ENCODE data around the gene DIP2C.
"Not testable (repeated sequence)": the region's sequence is repeated elsewhere in the genome, so short reads cannot be mapped to it uniquely, and the experiment has no call there.

The DIP2C gene

DNA sequence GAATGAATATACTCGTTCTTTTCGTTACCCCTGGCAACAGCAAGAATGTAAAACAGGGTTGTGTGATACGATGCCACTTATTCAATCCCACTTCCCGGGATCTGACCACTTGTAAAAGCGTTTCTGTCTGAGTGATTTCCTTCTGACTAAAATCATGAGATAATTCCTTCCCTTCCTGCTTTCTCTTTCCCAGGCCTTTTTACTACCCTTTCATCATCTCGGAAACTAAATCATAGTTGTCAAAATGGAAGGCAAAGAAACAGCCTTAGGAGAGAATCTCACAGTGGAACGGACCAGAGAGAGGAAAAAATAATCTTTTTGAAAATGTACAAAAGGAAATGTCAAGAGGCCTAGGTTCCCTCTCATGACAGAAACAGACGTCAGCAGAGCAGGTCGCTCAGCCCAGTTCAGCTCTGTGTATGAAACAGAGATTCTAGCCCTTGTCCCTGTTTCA is 29.8 kb downstream of the DIP2C start:
- DNase-seq: peak; percentile 78

DNA sequence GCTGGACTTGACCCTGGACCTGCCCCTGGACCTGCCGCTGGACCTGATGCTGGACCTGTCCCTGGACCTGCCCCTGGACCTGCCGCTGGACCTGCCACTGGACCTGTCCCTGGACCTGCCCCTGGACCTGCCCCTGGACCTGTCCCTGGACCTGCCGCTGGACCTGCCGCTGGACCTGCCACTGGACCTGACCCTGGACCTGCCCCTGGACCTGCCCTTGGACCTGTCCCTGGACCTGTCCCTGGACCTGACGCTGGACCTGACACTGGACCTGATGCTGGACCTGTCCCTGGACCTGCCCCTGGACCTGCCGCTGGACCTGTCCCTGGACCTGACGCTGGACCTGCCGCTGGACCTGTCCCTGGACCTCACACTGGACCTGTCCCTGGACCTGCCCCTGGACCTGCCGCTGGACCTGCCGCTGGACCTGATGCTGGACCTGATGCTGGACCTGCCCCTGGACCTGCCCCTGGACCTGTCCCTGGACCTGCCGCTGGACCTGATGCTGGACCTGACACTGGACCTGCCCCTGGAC is 31.6 kb downstream of the DIP2C start:
- DNase-seq: not testable (repeated sequence)

GRCh38 chr10:656883-657282 is 32.6 kb downstream of the DIP2C start:
- no peak for DNase-seq

DNA sequence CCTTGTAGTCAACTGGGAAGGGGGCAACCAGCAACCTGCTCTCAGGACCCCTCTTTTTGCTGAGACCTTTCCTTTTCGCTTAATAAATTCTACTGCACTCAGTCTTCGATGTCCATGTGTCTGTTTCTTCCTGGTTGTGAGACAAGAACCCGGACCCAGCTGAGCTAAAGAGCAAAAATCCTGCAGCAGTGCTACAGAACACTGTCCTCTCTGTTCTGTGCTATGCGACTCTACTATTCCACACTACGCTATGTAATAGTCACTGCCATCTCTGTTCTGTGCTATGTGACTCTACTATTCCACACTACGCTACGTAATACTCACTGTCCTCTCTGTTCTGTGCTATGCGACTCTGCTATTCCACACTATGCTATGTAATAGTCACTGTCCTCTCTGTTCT is 34.3 kb downstream of the DIP2C start:
- no peak for DNase-seq

GRCh38 chr10:654647-654996 is 34.8 kb downstream of the DIP2C start:
- no peak for DNase-seq

DNA sequence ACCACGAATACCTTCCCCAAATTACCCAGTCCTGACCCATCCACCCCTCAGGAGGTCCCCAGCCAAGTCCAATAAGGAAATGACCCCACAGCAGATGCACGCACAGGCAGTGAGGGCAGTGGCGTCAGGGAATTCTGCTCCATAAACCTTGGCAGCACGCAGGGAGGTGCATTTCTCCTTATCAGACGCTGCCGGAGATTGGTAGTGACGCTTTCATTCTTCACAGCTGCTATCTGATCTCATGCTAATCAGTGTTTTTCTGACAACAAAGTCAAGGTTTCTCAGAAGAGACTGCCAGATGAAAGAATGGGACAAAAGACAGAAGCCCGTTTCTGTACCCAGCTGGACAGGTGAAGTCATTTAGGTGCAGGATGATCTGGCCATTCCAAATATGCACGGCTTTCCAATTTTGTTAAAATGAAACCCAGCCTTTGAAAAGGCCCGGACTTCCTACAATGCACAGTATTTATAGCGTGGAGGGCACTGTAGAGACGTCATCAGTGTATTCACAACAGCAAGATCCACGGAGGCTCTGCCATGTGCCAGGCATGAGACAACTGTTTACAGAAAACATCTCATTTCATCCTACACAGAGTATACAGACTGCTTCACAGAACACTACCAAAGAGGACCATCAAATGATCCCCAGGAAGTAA is 35.3 kb downstream of the DIP2C start:
- no peak for DNase-seq

DNA sequence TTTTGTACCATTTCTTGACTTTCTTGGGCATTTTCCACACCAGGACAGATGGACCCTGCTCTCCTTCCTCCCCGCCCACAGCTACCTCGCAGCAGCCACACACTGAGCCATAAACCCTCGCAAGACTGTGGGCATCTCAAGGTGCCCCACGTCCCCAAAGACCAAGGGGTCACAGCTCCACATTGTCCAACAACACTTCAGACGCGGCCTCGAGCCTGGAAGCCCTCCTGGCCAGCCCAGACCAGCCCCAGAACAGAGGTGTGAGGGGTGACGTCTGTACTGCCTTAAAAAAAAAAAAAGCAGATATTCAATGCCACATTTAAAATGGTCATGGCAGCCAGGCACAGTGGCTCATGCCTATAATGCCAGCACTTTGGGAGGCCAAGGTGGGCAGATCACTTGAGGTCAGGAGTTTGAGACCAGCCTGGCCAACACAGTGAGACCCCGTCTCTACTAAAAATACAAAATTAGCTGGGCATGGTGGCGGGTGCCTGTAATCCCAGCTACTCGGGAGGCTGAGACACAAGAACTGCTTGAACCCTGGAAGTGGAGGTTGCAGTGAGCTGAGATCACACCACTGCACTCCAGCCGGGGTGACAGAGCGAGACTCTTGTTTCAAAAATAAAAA is 36.5 kb downstream of the DIP2C start:
- not testable (repeated sequence) for DNase-seq

DNA sequence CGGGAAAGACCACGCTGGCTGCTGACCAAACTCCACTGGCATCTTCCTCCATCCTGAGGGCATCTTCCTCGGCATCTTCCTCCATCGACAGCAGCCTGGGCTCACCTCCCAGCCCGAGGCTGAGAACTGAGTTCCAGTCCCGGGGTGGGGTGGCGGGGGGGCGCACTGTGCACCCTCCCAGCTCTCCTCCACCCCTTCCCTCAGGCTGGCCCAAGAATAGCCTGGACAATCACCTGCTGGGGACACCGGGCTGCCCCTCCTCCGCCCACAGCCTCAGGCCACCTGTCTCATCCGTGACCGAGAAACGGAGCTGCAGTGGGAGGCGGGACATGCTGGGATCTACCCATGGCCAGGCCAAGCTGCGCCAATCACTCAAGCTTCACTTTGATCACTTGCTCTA is 37.2 kb downstream of the DIP2C start:
- no peak for DNase-seq

DNA sequence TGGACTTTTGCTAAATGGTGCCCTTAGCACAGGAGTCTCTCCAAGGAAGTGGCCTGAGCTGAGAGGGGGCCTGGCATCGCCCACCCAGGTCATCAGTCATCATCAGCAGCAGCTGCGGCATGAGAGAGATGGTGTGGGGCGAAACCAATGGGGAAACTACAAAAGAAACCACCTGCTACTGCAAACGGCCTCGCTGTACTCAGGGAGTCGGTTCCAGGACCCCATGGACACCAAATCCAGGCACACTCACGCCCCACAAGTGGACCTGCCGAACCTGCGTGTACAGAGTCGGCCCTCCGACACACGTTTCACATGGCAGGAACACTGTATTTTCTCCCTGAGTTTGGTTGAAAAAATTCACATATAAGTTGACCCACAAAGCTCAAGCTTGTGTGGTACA is 37.8 kb downstream of the DIP2C start:
- no peak for DNase-seq

DNA sequence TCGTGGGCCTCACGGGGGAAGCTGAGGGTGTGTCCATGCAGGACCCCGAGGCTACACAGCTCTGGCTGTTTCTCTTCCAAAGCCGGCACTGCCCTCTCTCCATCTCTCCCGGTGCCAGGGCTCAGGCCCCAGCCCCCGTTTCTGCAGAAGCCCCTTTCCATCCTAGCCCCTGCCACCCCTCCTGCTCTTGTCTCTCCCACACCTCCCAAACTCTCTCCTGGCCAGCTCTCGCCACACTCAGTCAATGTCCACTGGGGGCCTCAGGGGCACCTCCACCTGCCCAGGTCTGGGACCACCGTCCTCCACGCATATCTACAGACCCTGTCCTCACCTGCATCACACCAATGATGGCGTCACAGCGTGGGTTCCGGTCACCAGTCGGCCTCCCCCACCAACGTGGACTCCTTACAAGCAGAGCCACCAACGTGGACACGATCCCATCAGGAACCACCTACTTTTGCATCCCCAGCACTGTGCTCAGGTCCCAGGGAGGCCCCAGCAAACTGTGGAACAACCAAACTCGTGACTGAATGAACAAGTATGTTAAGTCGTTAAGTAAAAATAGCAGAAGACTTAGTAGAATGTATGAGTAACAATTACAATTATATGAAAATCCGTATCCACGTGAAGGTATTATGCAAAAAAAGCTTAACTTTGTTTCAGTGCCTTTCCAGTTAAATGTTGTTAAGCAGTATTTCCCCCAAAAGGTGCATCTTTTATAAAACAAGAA is 38.4 kb downstream of the DIP2C start:
- peak; percentile 61 for DNase-seq

GRCh38 chr10:650441-650851 is 39.0 kb downstream of the DIP2C start:
- DNase-seq: no peak

- no peak for DNase-seq
Observed at GRCh38 chr10:649798-650440, 39.5 kb downstream of the DIP2C start.

- DNase-seq: no peak
Observed at GRCh38 chr10:649445-649797, 40.0 kb downstream of the DIP2C start.

DNA sequence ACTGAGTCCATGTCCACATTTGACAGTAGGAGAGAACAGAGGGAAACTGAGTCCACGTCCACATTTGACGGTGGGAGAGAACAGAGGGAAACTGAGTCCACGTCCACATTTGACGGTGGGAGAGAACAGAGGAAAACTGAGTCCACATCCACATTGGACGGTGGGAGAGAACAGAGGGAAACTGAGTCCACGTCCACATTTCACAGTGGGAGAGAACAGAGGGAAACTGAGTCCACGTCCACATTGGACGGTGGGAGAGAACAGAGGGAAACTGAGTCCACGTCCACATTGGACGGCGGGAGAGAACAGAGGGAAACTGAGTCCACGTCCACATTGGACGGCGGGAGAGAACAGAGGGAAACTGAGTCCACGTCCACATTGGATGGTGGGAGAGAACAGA is 42.4 kb downstream of the DIP2C start:
- not testable (repeated sequence) for DNase-seq

GRCh38 chr10:646118-646524 is 43.3 kb downstream of the DIP2C start:
- DNase-seq: no peak

DNA sequence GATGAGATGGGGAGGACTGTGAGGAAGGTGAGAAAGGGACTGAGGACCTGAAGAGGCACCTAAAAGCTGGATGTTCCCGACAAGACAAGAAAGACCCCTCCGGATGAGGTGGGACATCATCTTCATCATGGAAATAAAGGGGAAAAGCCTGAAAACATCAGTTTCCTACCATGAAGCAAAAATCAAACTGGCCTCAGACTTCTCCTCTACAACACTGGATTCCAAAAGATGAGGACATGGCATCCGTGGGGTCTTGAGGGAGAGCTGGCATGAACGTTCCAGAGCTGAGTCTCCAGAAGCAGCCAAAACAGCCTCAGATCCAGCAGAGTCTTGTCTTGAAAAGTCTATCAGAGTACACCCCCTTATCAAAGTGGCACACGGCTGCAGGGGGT is 44.5 kb downstream of the DIP2C start:
- no peak for DNase-seq

DNA sequence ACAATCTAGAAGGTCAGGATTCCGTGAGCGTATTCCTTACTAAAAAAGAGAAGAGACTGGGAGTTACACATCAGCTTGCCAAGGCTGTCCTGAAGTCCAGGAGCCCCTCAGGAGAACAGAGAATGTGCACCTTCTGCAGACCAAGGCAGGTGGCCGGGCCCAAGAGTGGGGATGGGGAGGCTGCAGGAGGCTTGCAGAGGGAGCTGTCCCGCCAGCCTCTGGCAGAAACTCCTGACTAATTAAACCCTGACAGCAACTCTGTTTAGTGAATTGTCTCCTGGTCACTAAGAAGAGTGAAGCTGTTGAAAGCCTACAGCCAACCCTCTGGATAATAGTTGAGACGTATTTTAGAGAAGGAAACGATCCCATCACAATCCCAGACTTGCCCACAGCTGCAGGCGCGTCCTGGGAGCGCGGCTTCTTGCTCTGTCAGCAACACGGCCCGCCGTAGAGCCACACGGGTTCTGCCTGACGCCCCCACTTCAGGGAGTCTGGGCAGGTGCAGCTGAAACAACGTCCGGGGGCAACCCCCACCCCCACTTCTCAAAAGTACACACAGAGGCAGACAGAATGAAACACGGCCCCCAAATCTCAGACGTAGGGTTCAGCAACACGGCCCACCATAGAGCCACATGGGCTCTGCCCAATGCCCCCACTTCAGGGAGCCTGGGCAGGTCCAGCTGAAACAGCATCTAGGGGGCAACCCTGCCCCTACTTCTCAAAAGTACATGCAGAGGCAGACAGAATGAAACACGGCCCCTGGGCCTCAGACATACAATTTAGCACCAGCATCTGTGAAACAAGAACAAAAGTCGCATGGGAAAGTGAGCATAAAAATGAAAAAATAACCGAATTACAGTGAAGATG is 45.2 kb downstream of the DIP2C start:
- DNase-seq: no peak

DNA sequence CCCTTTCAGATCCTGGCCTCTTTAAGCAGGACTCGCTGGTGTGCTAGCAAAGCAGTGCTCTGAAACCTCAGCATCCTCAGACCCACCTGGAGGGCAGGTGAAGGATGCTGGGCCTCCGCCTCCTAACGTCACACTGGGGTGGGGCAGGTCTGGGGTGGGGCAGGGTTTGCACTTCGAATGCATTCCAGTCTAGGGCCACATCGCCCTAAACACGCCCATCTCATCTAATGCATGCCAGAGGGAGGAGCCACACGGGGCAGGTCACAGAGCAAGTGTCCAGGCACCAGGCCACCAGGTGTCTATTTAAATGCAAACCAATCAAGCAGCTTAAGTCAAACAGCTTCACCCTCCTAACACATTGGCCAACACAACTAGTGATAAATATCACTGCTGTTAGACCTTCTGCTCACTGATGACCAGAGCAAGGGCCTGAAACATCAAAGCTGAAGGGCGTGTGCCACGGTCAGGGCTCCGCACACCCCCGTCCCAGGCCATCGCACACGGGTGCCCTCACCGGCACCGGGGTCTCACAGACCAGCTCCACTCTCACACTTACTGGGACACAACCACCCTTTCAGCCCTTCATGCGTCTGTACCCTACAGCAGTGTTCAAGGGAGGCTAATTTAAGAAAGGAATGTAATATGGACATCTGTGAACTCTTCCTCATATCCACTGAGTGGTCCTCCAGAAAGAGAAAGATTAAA is 47.1 kb downstream of the DIP2C start:
- DNase-seq: no peak

- DNase-seq: no peak
Observed at GRCh38 chr10:641149-642010, 48.1 kb downstream of the DIP2C start.

- DNase-seq: no peak
Observed at GRCh38 chr10:640673-641045, 48.8 kb downstream of the DIP2C start.

Measured in fibroblast of skin of right quadriceps (primary cell).